ENCODE measurements around the gene SPG11.

Gene SPG11

GRCh38 chr15:44620081-44620480 lies 43.4 kb downstream of the SPG11 start:
- DNase-seq (ENCODE audit: low read depth) = no peak

DNA sequence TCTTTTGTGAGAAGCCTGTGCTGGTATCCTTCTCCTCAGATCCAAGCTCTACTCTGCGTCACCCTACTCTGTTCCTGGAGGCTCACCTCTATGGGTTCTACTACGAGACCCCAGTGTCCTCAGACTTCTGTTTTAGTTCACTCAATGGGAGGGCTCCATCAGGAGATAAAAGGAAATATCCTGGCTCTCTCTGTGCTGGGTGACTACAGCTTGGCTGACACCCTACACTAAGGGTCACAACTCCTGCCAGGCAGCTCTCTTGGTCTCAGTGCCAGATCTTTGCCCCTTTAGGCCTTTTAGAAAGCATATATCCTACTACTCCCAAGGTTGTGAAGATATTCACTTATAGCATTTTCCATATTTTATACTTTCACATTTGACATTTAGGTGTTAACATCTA lies 46.5 kb downstream of the SPG11 start:
- no peak for DNase-seq (ENCODE audit: low read depth)

GRCh38 chr15:44606740-44607139 lies 56.7 kb downstream of the SPG11 start:
- DNase-seq (ENCODE audit: low read depth) = no peak

- no peak for DNase-seq (ENCODE audit: low read depth)
Observed at GRCh38 chr15:44603126-44603525, 60.3 kb downstream of the SPG11 start.

GRCh38 chr15:44598892-44599291 lies 64.6 kb downstream of the SPG11 start:
- DNase-seq (ENCODE audit: low read depth) = no peak

GRCh38 chr15:44598066-44598465 lies 65.4 kb downstream of the SPG11 start:
- DNase-seq (ENCODE audit: low read depth) = no peak

GRCh38 chr15:44596511-44597010 lies 66.9 kb downstream of the SPG11 start:
- no peak for DNase-seq (ENCODE audit: low read depth)

GRCh38 chr15:44595656-44596510 lies 67.6 kb downstream of the SPG11 start:
- no peak for DNase-seq (ENCODE audit: low read depth)

- no peak for DNase-seq (ENCODE audit: low read depth)
Observed at GRCh38 chr15:44595246-44595645, 68.2 kb downstream of the SPG11 start.

- no peak for DNase-seq (ENCODE audit: low read depth)
Observed at GRCh38 chr15:44593042-44593736, 70.3 kb downstream of the SPG11 start.

- no peak for DNase-seq (ENCODE audit: low read depth)
Observed at GRCh38 chr15:44591326-44591725, 72.1 kb downstream of the SPG11 start.

- DNase-seq (ENCODE audit: low read depth) = no peak
Observed at GRCh38 chr15:44588541-44588940, 74.9 kb downstream of the SPG11 start.

DNA sequence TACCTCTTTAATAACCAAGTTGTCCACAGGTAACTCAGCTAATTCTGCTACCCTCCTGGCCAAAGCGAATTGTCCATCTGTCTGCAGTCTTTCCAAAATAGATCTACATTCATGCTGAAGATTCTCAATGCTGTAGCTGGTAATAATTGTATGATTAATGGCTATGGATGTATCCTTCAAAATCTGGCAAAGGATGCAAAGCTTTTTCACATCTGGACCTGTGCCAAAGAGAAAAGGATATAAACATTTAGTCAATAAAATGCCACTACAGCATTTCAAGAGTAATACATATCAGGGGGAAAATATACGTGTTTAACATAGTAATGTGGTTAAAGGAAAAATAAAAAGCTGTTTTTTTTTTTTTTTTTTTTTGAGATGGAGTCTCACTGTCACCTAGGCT lies 77.8 kb downstream of the SPG11 start:
- DNase-seq (ENCODE audit: low read depth) = no peak

DNA sequence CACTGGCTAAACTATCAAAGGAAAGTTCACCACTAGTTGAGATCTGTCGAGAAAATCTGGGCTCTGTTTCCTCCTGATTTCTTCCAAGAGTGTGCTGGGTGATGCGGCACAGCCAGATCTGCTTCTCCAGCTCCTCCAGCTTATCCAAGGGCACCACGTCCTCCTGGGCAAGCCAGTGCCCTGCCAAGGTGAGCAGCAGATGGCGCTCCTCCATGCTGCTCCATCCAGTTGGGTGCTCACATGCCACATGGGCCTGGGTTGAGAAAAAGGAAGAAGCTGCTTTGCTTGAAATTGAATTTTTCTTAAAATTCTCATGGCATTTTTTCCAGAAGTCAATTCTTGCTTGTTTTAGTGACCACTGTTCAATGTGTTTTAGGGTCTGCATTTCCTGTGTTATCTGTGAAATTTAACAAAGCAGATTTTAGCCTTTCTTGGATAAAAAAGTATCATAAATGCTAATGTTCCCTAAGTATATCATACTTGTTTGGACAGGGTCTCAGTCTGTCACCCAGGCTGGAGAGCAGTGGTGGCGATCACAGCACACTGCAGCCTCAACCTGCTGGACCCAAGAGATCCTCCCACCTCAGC lies 79.2 kb downstream of the SPG11 start:
- no peak for DNase-seq (ENCODE audit: low read depth)

DNA sequence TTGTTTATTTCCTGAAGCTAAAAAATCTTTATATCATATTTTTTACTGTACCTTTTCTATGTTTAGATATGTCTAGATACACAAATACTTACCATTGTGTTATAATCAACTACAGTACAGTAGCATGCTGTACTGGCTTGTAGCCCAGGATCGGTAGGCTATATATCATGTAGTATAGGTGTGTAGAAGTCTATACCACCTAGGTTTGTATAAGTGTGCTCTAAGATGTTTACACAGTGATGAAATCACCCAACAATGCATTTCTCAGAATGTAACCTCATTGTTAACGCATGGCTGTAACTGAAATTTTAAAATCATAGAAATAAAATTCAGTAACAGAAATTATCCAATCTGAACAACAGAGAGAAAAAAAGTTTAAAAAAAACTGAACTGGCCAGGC lies 83.4 kb downstream of the SPG11 start:
- DNase-seq (ENCODE audit: low read depth) = no peak

GRCh38 chr15:44574734-44575133 lies 88.7 kb downstream of the SPG11 start:
- no peak for DNase-seq (ENCODE audit: low read depth)

GRCh38 chr15:44573386-44573785 lies 90.1 kb downstream of the SPG11 start:
- no peak for DNase-seq (ENCODE audit: low read depth)

DNA sequence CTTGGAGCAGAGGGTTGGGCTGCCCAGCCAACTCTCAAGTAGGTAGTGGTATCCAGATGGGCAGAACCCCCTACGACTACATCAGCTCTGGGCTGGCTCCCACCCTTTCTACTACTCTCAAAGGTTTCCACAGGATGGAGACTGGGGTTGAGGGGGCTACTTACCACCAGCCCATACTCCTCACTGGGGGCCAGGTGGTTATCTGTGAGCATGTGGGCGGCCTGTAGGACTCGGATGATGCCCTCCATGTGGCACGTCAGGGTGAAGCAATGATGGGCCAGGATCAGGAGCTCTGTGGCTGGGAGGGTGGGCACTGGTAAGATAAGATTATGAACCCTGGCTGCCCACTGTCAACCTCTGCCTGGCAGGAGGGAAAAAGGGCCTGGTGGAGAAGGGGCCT lies 93.1 kb downstream of the SPG11 start:
- no peak for DNase-seq (ENCODE audit: low read depth)

DNA sequence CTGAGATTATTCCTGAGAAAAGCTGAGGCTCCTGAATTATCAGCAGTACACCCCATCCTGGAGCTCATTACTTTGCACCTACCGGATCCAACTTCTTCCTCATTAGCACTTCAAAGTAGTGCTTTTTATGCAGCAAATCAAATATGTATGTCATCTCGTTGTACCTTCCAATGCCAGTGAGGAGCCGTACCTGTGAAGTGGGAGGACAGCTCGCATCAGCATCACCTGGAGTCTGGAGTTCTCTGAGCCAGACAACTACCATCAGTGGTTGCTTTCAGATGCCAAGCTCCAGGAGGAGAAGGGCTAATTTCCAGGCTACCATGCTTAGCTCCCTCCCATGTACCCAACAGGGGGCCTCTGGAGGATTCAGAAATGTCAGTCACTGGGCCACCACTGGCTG lies 94.1 kb downstream of the SPG11 start:
- no peak for DNase-seq (ENCODE audit: low read depth)

- DNase-seq (ENCODE audit: low read depth) = no peak
Observed at GRCh38 chr15:44568338-44568737, 95.1 kb downstream of the SPG11 start.

GRCh38 chr15:44566155-44566540 lies 97.3 kb downstream of the SPG11 start:
- no peak for DNase-seq (ENCODE audit: low read depth)

DNA sequence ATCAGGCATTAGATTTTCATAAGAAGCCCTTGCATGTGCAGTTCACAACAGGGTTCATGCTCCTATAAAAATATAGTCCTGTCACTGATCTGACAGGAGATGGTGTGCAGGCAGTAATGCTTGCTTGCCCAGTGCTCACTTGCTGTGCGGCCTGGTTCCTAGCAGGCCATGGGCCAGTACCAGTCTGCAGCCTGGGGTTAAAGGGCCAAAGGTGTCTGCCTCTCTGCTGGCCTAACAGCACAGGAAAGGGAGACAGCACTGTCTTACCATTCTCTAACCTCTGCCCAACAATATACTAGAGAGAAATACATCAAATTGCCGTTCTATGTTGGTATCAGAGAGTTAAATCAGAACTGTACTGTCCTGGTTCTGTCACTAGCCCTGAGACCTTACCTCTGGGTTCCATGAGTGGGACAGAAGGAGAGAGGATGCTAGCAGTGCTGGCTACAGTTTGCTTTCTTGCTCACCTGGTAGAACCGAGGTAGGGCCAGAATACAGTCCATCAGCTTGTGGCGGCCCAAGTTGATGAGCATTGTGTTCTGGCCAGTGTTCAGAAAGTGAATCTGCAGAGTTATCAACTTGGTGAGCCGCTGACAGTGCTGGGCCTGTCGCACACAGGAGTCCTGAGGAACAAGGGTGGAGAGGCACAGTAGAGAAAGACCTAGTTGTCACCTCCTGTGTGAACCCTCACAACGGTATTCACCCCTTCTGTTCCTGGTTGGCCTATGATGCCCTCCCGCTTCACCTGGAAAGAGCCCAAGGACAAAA lies 97.9 kb downstream of the SPG11 start:
- DNase-seq (ENCODE audit: low read depth) = no peak
